Kidney (tissue), 14 donors: ENCODE data around the gene UBE2M. TPM values are rescaled to one million over a fixed set of nuclear protein-coding genes. Genes with fewer than 3 reads are reported as not detected.

Experiments
- DNase-seq, 5 donors: peaks; one replicate each; pipeline ENCODE4 v3.0.0-alpha.2; 2013 to 2020
- FAIRE-seq: peaks from 2 replicates; lab custom pipeline; 2012; peaks lifted over from hg19 to GRCh38; lab: Jason Lieb, UNC
- H3K27ac ChIP-seq, 2 donors: one replicate each; pipeline ENCODE4 v1.7.0; 2013; ENCODE audit warnings: low read depth in 2 of 2, low read length in 2 of 2, inconsistent platforms in 1 of 2
- H3K27me3 ChIP-seq: one replicate; pipeline ENCODE4 v1.7.1; 2013; ENCODE audit warnings: low read length, inconsistent platforms; ENCODE audit not compliant: control insufficient read depth, insufficient read depth
- H3K36me3 ChIP-seq, 3 donors: one replicate each; pipeline versions ENCODE4 v1.7.0 to v1.7.1; 2013; ENCODE audit warnings: low read length in 3 of 3, control low read depth in 1 of 3, inconsistent platforms in 1 of 3; ENCODE audit not compliant: insufficient read depth in 3 of 3, control insufficient read depth in 2 of 3
- H3K4me1 ChIP-seq, 3 donors: one replicate each; pipeline versions ENCODE4 v1.7.0 to v1.7.1; 2013; ENCODE audit warnings: low read length in 3 of 3, inconsistent platforms in 1 of 3, low read depth in 1 of 3; ENCODE audit not compliant: control insufficient read depth in 2 of 3, insufficient read depth in 2 of 3
- H3K4me3 ChIP-seq, 3 donors: one replicate each; pipeline versions ENCODE4 v1.7.0 to v1.8.1; 2013; ENCODE audit warnings: low read length in 3 of 3, control low read depth in 1 of 3, inconsistent platforms in 1 of 3
- H3K9ac ChIP-seq, 3 donors: one replicate each; pipeline versions ENCODE4 v1.7.0 to v1.7.1; 2013; ENCODE audit warnings: low read length in 3 of 3, control low read depth in 1 of 3, inconsistent platforms in 1 of 3
- H3K9me3 ChIP-seq, 3 donors: one replicate each; pipeline versions ENCODE4 v1.7.0 to v1.7.1; 2013; ENCODE audit warnings: low read length in 3 of 3, control low read depth in 1 of 3, inconsistent platforms in 1 of 3; ENCODE audit not compliant: control insufficient read depth in 2 of 3, insufficient read depth in 1 of 3
- intact Hi-C: fragments of 100-400 bp; cut with DNase I; formaldehyde crosslinking; loops from one replicate; pipeline ENCODE4 v1.11.1; 2022
- polyA plus RNA-seq: library from polyadenylated mRNA; stranded (reverse); fragments of 350-450 nt; fragmentation: Illumina TruSeq; extraction: RNeasy Lipid Tissue Mini Kit (QIAGEN cat#74804); gene quantifications from one replicate; pipeline ENCODE4 v1.2.3, GENCODE V29; 2014; ENCODE audit warnings: low read depth, low replicate concordance; ENCODE audit not compliant: insufficient read depth
- total RNA-seq: library from RNA; stranded (reverse); fragmentation: NEBNext Ultra II Directional; extraction: Animal tissue kit (Norgen Biotek cat#: 25700); gene quantifications from one replicate; pipeline ENCODE4 v1.2.1, GENCODE V29; 2021
- TF ChIP-seq, protein P1 (sequence below): IDR thresholded peaks from 3 replicates; pipeline ENCODE4 v1.5.1; 2012; ENCODE audit warnings: mild to moderate bottlenecking, moderate library complexity, borderline replicate concordance; ENCODE audit not compliant: insufficient read depth; ENCODE audit errors: extremely low read depth
- donor health status: control.
- donor health status: control.
- donor health status: control.
- donor health status: control.
- donor health status: control.
- donor health status: DM: yes; HTN: yes; CAD: no.
- donor health status: Normal renal cell carcinoma (clear cell type).

UBE2M gene
- total and polyA plus RNA-seq, 2 donors from 2014 or later, result 60.4 to 98.0 TPM

GRCh38 chr19:58516964-58517833 is 41.2 kb downstream of the UBE2M start:
- no peak for FAIRE-seq
- Histone ChIP-seq H3K4me3 (no peak overlapping the region), H3K4me1 (peaks cover 4 to 29% (median 7%) of the 10 kb centered on the region in 3 donors), H3K27me3 (no peaks in the 10 kb centered on the region), H3K9me3 (no peaks in the 10 kb centered on the region), H3K27ac (no peak overlapping the region), H3K36me3 (peaks cover 0 to 10% (median 7%) of the 10 kb centered on the region in 3 donors), H3K9ac (no peak overlapping the region)
- peak in 2 of 5 donors; percentile 49 to 52 for DNase-seq
- intact Hi-C loops, result no loop called here
- TF ChIP-seq, protein P1, sequence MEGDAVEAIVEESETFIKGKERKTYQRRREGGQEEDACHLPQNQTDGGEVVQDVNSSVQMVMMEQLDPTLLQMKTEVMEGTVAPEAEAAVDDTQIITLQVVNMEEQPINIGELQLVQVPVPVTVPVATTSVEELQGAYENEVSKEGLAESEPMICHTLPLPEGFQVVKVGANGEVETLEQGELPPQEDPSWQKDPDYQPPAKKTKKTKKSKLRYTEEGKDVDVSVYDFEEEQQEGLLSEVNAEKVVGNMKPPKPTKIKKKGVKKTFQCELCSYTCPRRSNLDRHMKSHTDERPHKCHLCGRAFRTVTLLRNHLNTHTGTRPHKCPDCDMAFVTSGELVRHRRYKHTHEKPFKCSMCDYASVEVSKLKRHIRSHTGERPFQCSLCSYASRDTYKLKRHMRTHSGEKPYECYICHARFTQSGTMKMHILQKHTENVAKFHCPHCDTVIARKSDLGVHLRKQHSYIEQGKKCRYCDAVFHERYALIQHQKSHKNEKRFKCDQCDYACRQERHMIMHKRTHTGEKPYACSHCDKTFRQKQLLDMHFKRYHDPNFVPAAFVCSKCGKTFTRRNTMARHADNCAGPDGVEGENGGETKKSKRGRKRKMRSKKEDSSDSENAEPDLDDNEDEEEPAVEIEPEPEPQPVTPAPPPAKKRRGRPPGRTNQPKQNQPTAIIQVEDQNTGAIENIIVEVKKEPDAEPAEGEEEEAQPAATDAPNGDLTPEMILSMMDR, result no peak

GRCh38 chr19:58516246-58516836 is 42.1 kb downstream of the UBE2M start:
- DNase-seq, result peak in 1 of 5 donors; percentile 43
- no peak overlapping the region for H3K4me3 ChIP-seq
- intact Hi-C loops, result no loop called here
- no peaks in the 10 kb centered on the region for H3K27me3 ChIP-seq
- peaks cover 4 to 35% (median 7%) of the 10 kb centered on the region in 3 donors for H3K4me1 ChIP-seq
- H3K9ac ChIP-seq, result no peak overlapping the region
- FAIRE-seq, result no peak
- peaks cover 0 to 10% (median 7%) of the 10 kb centered on the region in 3 donors for H3K36me3 ChIP-seq
- H3K9me3 ChIP-seq, result no peaks in the 10 kb centered on the region
- TF ChIP-seq, protein P1, result no peak
- H3K27ac ChIP-seq, result no peak overlapping the region

GRCh38 chr19:58515259-58515658 is 43.2 kb downstream of the UBE2M start:
- intact Hi-C loops, result no loop called here
- Histone ChIP-seq H3K27ac (no peak overlapping the region), H3K9ac (no peak overlapping the region), H3K9me3 (no peaks in the 10 kb centered on the region), H3K4me3 (no peak overlapping the region), H3K27me3 (no peaks in the 10 kb centered on the region), H3K36me3 (peaks cover 0 to 10% (median 7%) of the 10 kb centered on the region in 3 donors), H3K4me1 (peaks cover 4 to 32% (median 7%) of the 10 kb centered on the region in 3 donors)
- FAIRE-seq (no peak), DNase-seq (no peak)
- TF ChIP-seq, protein P1, result no peak
